PFSK-1 (cell line): ENCODE measurements around the gene TUBB3.

Experiments
- FOXP2 ChIP-seq: optimal IDR thresholded peaks from 2 replicates; pipeline ENCODE3; 2011; ENCODE audit warnings: borderline replicate concordance, control low read depth, inconsistent platforms; ENCODE audit not compliant: insufficient read depth; ENCODE audit errors: extremely low read length, extremely low read depth
- POLR2AphosphoS5 ChIP-seq: IDR thresholded peaks from 2 replicates; pipeline ENCODE4 v1.6.1; 2012; ENCODE audit warnings: low read depth, mild to moderate bottlenecking, control low read depth, low read length, moderate library complexity
- SIN3A ChIP-seq: IDR thresholded peaks from 2 replicates; pipeline ENCODE4 v1.6.1; 2012; ENCODE audit warnings: mild to moderate bottlenecking, low read length, moderate library complexity, borderline replicate concordance; ENCODE audit not compliant: insufficient read depth
- TAF1 ChIP-seq: IDR thresholded peaks from 2 replicates; pipeline ENCODE4 v1.6.1; 2012; ENCODE audit warnings: low read length, control low read depth, borderline replicate concordance; ENCODE audit not compliant: insufficient read depth
- TF ChIP-seq, protein P1 (sequence below), 2 experiments: IDR thresholded peaks; 2 replicates each; pipeline versions ENCODE4 v1.6.1 to v1.8.0; 2011 to 2012; ENCODE audit warnings: low read depth in 2 of 2, low read length in 2 of 2, control low read depth in 1 of 2, inconsistent platforms in 1 of 2, mild to moderate bottlenecking in 1 of 2, moderate library complexity in 1 of 2; ENCODE audit not compliant: insufficient read depth in 1 of 2

TUBB3 gene

DNA sequence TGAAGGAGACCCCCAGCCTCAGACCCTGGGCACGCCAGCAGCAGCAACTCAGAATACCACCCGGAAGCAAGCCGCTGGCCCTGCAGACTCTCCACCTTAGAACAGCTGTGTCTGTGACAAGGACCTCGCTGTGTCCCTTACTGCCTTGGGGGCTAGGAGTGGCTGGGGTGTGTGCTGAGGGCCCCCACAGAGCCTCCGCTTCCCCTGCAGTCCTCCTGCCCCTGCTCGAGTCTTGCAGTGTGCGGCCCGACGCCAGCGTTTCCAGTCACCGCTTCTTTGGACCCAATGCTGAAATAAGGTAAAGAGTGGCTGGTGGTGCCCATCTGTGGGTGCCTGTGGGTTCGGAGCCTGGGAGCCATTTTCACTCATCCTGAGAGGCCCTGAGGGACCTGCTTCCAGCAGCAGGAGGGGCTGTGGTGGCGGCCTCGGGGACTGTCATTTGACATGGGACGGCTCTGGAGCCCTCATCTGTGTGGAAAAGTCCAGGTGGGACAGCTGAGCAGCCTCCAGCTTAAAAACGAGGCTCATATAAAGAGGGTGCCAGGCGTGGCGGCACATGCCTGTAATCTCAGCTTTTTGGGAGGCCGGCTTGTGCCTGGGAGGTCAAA is 19.1 kb upstream of the TUBB3 start:
- TF ChIP-seq, protein P1, sequence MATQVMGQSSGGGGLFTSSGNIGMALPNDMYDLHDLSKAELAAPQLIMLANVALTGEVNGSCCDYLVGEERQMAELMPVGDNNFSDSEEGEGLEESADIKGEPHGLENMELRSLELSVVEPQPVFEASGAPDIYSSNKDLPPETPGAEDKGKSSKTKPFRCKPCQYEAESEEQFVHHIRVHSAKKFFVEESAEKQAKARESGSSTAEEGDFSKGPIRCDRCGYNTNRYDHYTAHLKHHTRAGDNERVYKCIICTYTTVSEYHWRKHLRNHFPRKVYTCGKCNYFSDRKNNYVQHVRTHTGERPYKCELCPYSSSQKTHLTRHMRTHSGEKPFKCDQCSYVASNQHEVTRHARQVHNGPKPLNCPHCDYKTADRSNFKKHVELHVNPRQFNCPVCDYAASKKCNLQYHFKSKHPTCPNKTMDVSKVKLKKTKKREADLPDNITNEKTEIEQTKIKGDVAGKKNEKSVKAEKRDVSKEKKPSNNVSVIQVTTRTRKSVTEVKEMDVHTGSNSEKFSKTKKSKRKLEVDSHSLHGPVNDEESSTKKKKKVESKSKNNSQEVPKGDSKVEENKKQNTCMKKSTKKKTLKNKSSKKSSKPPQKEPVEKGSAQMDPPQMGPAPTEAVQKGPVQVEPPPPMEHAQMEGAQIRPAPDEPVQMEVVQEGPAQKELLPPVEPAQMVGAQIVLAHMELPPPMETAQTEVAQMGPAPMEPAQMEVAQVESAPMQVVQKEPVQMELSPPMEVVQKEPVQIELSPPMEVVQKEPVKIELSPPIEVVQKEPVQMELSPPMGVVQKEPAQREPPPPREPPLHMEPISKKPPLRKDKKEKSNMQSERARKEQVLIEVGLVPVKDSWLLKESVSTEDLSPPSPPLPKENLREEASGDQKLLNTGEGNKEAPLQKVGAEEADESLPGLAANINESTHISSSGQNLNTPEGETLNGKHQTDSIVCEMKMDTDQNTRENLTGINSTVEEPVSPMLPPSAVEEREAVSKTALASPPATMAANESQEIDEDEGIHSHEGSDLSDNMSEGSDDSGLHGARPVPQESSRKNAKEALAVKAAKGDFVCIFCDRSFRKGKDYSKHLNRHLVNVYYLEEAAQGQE (IDR thresholded peaks at IDR 0.05; ENCODE audit: insufficient read depth in 1 of 2, low read depth in 2 of 2, low read length in 2 of 2) = no peak
- no peak for TF ChIP-seq TAF1
- TF ChIP-seq FOXP2 = no peak
- no peak for TF ChIP-seq SIN3A
- no peak for TF ChIP-seq POLR2AphosphoS5

DNA sequence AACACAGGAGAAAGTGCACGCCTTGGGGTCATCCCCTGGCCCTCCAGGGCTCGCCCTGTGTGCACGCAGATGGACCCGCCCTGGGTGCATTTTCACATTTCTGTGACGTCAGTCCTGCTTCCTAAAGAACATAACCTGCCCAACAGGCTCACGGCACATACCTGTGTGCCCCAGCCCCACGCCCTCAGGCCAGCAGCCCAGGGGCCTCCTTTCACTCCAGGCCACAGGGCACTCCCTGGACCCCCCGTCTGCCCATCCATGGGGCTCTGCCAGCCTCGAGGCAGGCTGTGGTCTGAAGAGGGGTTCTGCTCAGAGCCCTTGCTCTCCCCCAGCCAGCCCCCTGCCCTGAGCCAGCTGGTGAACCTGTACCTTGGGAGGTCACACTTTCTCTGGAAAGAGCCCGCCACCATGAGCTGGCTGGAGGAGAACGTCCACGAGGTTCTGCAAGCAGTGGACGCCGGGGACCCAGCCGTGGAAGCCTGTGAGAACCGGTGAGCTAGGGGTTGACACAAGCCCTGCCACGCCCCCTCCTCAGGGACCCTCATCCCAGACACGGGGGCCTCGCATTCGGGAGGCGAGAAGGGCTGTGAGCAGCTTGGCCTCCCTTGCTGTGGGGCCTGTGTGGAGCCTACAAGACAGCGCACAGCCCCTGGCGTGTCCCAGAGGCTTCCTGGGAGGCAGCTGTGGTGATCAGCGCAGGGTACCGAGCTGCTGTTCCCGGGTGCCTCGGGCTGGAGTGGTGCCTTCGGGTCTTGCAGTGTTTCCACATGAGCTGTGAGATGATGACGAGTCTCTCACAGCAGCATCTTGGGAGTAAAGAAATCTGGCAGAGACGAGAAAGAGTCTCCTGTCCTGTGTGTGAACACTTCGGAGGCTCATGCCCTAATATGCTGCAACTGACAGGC is 18.3 kb upstream of the TUBB3 start:
- no peak for TF ChIP-seq TAF1
- no peak for TF ChIP-seq POLR2AphosphoS5
- TF ChIP-seq FOXP2 = no peak
- TF ChIP-seq SIN3A = no peak
- TF ChIP-seq, protein P1 (IDR thresholded peaks at IDR 0.05; ENCODE audit: insufficient read depth in 1 of 2, low read depth in 2 of 2, low read length in 2 of 2) = no peak

DNA sequence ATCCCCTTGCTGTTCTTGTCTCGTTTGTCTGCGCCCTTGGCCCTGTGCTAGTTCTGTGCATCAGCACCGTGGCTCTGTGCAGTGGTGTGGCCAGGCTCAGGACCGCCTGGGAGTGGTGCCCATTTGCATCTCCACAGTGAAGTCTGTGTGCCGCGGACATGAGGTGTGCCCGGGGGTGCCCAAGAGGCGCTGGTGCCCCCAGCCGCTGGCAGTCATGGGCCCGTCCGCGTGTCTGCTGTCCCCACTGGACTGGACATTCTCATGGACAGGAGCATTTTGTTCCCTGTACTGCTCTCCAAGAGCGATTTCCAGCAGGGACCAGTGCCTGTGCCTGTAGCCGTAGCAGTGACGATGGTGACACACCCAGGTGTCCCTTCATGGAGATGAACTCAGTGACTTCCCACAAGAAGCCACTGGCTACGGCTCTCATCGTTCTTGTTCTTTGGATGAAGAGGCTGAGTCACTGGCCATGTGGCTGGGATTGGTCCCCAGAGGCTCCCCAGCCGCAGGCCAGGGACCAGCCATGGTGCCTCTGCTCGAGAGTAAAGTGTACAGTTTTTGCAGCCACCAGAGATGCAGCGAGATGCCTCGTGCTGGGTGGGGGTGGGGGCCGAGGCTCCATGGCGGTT is 17.5 kb upstream of the TUBB3 start:
- no peak for TF ChIP-seq TAF1
- TF ChIP-seq, protein P1 (IDR thresholded peaks at IDR 0.05; ENCODE audit: insufficient read depth in 1 of 2, low read depth in 2 of 2, low read length in 2 of 2) = no peak

DNA sequence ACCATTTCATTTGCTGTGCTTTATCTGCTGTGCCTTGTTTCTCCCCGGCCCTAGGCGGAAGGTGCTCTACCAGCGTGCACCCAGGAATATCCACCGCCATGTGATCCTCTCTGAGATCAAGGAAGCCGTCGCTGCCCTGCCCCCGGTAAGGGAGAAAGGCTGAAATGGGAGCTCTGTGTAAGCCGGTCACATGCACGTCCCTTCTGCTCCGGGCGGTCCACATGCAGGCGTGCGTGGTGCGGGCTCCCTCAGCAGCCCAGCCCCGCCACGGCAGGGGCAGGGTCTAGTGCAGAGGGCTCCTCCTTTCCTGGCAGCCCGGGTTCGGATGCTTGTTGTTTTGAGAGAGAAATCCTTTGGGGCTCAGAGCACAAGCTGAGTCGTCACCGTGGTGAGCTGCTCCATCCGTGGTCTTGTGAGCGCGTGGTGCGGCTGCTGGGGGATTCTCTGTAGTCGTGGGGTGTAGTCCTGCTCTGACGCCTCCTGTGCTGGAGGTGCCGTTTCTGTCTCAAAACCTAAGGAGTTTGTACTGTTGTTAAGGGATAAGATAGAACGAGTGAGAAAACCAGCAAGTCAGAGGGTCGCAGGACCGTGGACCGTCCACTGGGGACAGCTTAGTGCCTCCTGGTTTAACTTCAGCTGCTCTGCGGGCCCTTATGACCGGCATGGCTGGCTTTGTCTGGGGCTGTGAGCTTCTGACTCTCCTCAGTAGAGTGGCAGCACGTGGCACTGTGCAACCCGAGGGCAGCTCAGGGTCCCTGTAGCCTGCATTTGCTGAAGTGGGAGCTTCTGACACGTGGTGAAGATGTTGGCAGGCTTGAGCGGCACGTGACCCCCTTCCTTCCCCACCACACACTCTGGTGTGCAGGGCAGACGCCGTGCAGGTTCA is 16.8 kb upstream of the TUBB3 start:
- no peak for TF ChIP-seq FOXP2
- no peak for TF ChIP-seq TAF1
- TF ChIP-seq, protein P1 (IDR thresholded peaks at IDR 0.05; ENCODE audit: insufficient read depth in 1 of 2, low read depth in 2 of 2, low read length in 2 of 2) = no peak
- TF ChIP-seq SIN3A = no peak
- TF ChIP-seq POLR2AphosphoS5 = no peak
